Fibroblast of pulmonary artery (primary cell): ENCODE measurements around the gene MTSS2.

Experiments used
- DNase-seq: peaks from one replicate; pipeline ENCODE4 v3.0.0-alpha.2; 2010; ENCODE audit warnings: low read depth
- H3K4me3 ChIP-seq: replicated peaks from 2 replicates; pipeline ENCODE4 v1.5.1; 2011; ENCODE audit warnings: low read depth, mild to moderate bottlenecking, control low read depth, low read length, moderate library complexity
- TF ChIP-seq, protein P1 (sequence below): IDR thresholded peaks from 2 replicates; pipeline ENCODE4 v1.5.1; 2011; ENCODE audit warnings: mild to moderate bottlenecking, control low read depth, low read length, inconsistent platforms; ENCODE audit errors: missing control alignments

The MTSS2 gene

DNA sequence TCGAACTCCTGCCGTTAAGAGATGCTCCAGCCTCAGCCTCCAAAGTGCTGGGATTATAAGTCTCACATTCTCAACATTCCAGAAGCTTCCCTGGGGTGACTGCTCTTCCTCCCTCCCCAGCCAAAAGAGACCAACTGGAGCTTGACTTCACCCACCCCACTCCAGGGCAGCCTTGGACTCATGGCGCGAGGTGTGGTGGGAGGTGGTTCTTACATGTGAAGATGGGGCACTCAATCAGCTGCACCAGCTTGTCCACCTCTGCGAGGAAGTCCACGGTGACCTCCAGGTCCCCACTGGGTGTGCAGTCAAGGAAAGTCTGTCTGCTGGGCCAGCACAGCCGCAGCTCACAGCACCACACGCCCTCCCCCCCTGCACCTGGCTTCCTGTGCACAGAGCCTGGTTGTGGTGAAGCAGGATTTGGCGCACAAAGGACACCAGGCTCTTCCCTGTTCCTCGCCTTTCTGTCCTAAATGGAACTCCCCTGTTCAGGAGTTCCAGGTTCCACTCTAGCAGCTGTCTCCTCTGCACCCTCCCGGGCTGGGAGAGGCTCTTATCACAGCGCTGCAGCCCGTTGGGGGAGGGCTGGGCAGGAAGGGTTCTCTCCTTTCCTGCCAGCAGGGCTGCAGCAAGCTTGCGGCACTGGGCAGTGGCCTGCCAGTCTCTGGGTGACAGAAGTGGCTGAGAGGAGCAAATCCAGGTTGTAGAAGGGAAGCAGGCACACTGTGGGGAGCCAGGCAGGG lies 9.6 kb upstream of the MTSS2 start:
- no peak for DNase-seq
- H3K4me3 ChIP-seq: no peak overlapping the region
- TF ChIP-seq, protein P1, sequence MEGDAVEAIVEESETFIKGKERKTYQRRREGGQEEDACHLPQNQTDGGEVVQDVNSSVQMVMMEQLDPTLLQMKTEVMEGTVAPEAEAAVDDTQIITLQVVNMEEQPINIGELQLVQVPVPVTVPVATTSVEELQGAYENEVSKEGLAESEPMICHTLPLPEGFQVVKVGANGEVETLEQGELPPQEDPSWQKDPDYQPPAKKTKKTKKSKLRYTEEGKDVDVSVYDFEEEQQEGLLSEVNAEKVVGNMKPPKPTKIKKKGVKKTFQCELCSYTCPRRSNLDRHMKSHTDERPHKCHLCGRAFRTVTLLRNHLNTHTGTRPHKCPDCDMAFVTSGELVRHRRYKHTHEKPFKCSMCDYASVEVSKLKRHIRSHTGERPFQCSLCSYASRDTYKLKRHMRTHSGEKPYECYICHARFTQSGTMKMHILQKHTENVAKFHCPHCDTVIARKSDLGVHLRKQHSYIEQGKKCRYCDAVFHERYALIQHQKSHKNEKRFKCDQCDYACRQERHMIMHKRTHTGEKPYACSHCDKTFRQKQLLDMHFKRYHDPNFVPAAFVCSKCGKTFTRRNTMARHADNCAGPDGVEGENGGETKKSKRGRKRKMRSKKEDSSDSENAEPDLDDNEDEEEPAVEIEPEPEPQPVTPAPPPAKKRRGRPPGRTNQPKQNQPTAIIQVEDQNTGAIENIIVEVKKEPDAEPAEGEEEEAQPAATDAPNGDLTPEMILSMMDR: no peak

DNA sequence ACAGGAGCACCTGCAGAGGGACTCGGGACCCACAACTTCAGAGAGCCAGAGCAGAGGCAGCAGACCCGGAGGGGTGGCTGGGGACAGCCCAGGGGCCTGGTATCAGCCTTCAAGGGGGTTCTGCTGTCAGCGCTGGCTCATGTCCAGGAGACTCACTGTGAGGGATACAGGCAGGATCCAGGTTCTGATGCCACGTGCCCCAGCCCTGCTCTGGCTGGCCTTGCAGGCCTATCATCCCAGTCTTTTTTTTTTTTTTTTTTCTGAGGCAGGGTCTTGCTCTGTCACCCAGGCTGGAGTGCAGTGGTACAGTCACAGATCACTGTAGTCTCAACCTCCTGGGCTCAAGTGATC lies 9.0 kb upstream of the MTSS2 start:
- no peak for DNase-seq
- no peak overlapping the region for H3K4me3 ChIP-seq
- TF ChIP-seq, protein P1: no peak

- peak; percentile 71 for DNase-seq
- TF ChIP-seq, protein P1: no peak
- H3K4me3 ChIP-seq: no peak overlapping the region
Observed at GRCh38 chr16:70694088-70694867, 8.4 kb upstream of the MTSS2 start.

GRCh38 chr16:70692873-70693671 lies 7.2 kb upstream of the MTSS2 start:
- DNase-seq: no peak
- TF ChIP-seq, protein P1: no peak
- no peak overlapping the region for H3K4me3 ChIP-seq

DNA sequence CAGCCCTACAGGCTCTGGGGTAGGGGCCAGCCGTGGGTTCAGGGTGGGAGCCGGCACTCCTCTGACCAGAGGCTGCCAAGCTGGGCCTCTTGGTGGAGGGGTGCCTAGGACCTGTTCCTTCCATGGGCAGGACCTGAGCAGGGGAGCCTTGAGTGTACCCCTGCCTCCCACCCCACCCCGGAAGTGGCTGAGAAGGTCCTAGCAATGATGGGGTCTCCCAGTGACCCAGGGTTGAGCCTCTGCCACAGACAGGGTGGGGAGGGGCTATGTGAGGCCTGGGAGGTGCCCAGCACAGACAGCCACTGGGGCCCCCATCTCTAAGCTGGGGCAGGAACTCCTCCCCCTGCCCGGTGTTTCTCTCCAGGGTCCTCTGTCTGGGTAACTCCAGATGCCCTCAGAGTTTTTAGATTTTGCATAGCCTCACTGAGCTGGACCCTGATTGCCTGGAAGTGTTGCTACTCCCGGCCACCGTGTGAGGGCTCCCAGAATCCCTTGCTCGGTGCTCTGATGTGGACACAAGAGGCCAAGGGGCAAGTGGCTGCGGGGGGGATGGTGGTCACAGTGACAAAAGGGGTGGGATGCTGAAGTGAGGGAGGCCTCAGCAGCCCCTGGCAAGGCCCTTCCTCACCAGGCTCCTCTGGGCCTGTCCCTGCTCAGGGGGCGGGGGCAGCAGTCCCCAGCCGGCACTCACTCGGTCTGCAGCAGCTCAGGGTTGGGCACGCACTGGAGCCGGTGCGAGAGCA lies 6.4 kb upstream of the MTSS2 start:
- DNase-seq: no peak
- no peak overlapping the region for H3K4me3 ChIP-seq
- TF ChIP-seq, protein P1: no peak
